Suprapubic skin (tissue), 4 donors: Measurements from ENCODE around the gene TMEM245. TPM values are rescaled to one million over a fixed set of nuclear protein-coding genes. Genes with fewer than 3 reads are reported as not detected.
"Not testable (repeated sequence)": the region's sequence is repeated elsewhere in the genome, so short reads cannot be mapped to it uniquely, and the experiment has no call there.

ENCODE experiments used
- DNase-seq, 2 donors: peaks; one replicate each; pipeline ENCODE4 v3.0.0-alpha.2; 2019; ENCODE audit warnings: low spot score in 2 of 2
- H3K27ac ChIP-seq: fragments of 200-600 bp; sonication (generic); one replicate; pipeline ENCODE4 v1.5.1; 2019
- H3K27me3 ChIP-seq: fragments of 200-600 bp; sonication (generic); one replicate; pipeline ENCODE4 v1.5.1; 2019
- H3K36me3 ChIP-seq: fragments of 200-600 bp; sonication (generic); one replicate; pipeline ENCODE4 v1.5.1; 2019
- H3K4me1 ChIP-seq: fragments of 200-600 bp; sonication (generic); one replicate; pipeline ENCODE4 v1.5.1; 2019
- H3K4me3 ChIP-seq: fragments of 200-600 bp; sonication (generic); one replicate; pipeline ENCODE4 v1.5.1; 2019; ENCODE audit warnings: mild to moderate bottlenecking
- H3K9me3 ChIP-seq: fragments of 200-600 bp; sonication (generic); one replicate; pipeline ENCODE4 v1.5.1; 2019
- EP300 ChIP-seq: sonication (generic); formaldehyde crosslinking; IDR thresholded peaks from one replicate; pipeline ENCODE4 v1.6.1; 2017; ENCODE audit warnings: antibody characterized with exemption
- POLR2A ChIP-seq, 2 donors: fragments of 450-650 bp; IDR thresholded peaks; one replicate each; pipeline ENCODE4 v1.6.1; 2017; ENCODE audit warnings: antibody characterized with exemption in 2 of 2, mild to moderate bottlenecking in 2 of 2, moderate library complexity in 2 of 2
- POLR2AphosphoS5 ChIP-seq, 3 donors: sonication (generic); formaldehyde crosslinking; IDR thresholded peaks; one replicate each; pipeline ENCODE4 v1.6.1; 2017; ENCODE audit warnings: antibody characterized with exemption in 3 of 3
- WGBS: methylation state at CpG from one replicate; pipeline ENCODE4 v1.1.5; 2018; 5-methylcytosine and 5-hydroxymethylcytosine counted together
- total RNA-seq, 4 donors: library from RNA; depleted of rRNA; stranded (reverse); fragments of >200 nt; gene quantifications; one replicate each; pipeline ENCODE4 v1.1.0, GENCODE V29; 2016
- TF ChIP-seq, protein P1 (sequence below), 2 donors: fragments of 200-600 bp in 1 of 2; fragments of 450-650 bp in 1 of 2; sonication (generic) in 1 of 2; IDR thresholded peaks; one replicate each; pipeline ENCODE4 v1.5.1; 2016 to 2019; ENCODE audit warnings: antibody characterized with exemption in 2 of 2, mild to moderate bottlenecking in 1 of 2, moderate library complexity in 1 of 2

Gene TMEM245
- total RNA-seq, 4 donors from 2014 or later, result 38.6 to 58.9 (median 54.3) TPM

DNA sequence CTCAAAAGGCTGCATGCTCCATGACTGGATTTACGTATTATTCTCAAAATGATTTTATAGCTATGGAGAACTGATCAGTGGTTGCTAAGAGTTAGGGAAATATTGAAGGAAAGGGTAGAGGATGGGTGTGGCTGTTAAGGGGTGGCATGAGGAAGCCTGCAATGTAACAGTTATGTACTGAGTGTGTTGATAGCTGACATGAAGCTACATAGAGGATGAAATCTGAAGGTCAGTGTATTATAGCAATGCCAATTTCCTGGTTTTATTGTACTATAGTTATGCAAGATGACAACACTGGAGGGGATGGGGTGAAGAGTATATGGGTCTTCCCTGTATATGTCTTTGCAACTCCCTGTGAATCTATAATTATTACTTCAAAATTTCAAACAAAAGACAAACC, 51.0 kb downstream of the TMEM245 start:
- H3K9me3 ChIP-seq, result no peaks in the 10 kb centered on the region
- no peak for DNase-seq
- H3K27ac ChIP-seq, result no peak overlapping the region
- H3K4me3 ChIP-seq, result no peak overlapping the region
- H3K27me3 ChIP-seq, result no peaks in the 10 kb centered on the region
- no peaks in the 10 kb centered on the region for H3K4me1 ChIP-seq
- peaks cover 87% of the 10 kb centered on the region for H3K36me3 ChIP-seq
- 94% methylated on average over 1 of the region's 1 CpG for WGBS
- TF ChIP-seq POLR2A (IDR thresholded peaks at IDR 0.05) (no peak), EP300 (no peak), POLR2AphosphoS5 (IDR thresholded peaks at IDR 0.05) (no peak)
- TF ChIP-seq, protein P1, sequence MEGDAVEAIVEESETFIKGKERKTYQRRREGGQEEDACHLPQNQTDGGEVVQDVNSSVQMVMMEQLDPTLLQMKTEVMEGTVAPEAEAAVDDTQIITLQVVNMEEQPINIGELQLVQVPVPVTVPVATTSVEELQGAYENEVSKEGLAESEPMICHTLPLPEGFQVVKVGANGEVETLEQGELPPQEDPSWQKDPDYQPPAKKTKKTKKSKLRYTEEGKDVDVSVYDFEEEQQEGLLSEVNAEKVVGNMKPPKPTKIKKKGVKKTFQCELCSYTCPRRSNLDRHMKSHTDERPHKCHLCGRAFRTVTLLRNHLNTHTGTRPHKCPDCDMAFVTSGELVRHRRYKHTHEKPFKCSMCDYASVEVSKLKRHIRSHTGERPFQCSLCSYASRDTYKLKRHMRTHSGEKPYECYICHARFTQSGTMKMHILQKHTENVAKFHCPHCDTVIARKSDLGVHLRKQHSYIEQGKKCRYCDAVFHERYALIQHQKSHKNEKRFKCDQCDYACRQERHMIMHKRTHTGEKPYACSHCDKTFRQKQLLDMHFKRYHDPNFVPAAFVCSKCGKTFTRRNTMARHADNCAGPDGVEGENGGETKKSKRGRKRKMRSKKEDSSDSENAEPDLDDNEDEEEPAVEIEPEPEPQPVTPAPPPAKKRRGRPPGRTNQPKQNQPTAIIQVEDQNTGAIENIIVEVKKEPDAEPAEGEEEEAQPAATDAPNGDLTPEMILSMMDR (IDR thresholded peaks at IDR 0.05), result no peak

DNA sequence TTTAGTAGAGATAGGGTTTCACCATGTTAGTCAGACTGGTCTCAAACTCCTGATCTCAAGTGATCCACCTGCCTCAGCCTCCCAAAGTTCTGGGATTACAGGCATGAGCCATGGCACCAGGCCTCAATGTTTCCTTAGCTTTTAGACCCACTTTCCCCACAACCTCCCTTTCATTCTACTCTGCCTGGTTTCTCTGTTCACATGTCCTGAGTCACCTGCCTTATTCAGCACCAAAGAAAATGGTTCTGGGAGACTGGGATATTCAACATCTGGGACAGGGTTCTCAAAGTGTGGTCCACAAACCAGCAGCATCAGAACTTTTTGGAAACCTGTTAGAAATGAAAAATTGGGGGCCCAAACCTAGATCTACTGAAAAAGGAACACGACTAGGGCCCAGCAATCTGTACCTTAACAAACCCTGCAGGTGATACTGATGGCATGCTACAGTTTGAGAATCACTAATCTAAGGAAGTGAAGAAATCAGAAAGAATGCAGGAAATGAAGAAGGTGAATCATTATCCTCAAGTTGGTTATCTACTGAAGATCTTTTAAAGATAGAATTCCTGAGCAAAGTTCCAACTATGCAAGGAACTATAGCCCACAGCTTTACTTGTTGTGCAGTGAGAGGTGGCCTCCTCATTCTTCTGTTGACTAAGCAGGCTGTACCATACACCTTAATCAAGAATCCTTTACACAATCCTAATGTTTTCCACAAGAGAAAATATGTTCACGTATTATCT, 54.6 kb downstream of the TMEM245 start:
- Histone ChIP-seq H3K27ac (no peak overlapping the region), H3K4me1 (no peaks in the 10 kb centered on the region), H3K4me3 (no peak overlapping the region), H3K9me3 (no peaks in the 10 kb centered on the region), H3K36me3 (peaks cover 81% of the 10 kb centered on the region), H3K27me3 (no peaks in the 10 kb centered on the region)
- 72% methylated on average over 2 of the region's 2 CpGs for WGBS
- no peak for TF ChIP-seq POLR2A (IDR thresholded peaks at IDR 0.05)
- TF ChIP-seq EP300, result no peak
- TF ChIP-seq, protein P1 (IDR thresholded peaks at IDR 0.05), result no peak
- no peak for TF ChIP-seq POLR2AphosphoS5 (IDR thresholded peaks at IDR 0.05)
- no peak for DNase-seq

DNA sequence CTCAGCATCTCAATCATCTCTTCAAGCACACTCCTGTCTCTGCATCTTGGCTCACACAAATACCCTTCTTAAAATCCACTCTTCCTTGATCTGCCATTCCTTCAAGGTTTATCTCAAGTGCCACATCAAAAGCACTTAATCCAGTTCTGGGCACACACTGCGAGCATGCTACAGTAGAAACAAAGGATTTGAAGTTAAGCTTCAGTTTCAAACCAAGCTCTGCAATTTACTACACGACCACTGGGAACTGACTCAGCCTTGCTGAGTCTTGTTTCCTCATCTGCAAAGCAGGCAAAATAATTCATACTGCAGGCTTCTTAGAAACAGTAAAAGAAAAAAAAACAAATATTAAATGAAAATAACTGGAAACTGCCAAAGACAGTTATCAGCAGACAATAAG, 56.0 kb downstream of the TMEM245 start:
- peaks cover 81% of the 10 kb centered on the region for H3K36me3 ChIP-seq
- no peaks in the 10 kb centered on the region for H3K27me3 ChIP-seq
- H3K9me3 ChIP-seq, result no peaks in the 10 kb centered on the region
- DNase-seq, result no peak
- WGBS, result 80% methylated on average over 2 of the region's 2 CpGs
- no peak overlapping the region for H3K27ac ChIP-seq
- TF ChIP-seq EP300 (no peak), POLR2A (IDR thresholded peaks at IDR 0.05) (no peak), POLR2AphosphoS5 (IDR thresholded peaks at IDR 0.05) (no peak)
- TF ChIP-seq, protein P1 (IDR thresholded peaks at IDR 0.05), result no peak
- no peaks in the 10 kb centered on the region for H3K4me1 ChIP-seq
- H3K4me3 ChIP-seq, result no peak overlapping the region

DNA sequence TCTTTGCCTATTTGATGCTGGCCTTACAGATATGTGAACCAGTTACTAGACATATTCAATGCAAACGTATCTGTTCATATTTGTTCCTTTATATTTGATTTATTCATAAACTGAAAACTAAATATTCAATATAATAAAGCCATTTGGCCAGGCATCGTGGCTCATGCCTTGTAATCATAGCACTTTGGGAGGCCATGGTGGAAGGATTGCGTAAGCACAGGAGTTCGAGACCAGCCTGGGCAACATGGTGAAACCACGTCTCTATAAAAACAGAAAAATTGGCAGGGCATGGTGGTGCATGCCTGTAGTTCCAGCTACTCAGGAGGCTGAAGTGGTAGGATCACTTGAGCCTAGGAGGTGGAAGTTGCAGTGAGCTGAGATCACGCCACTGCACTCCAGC, 57.2 kb downstream of the TMEM245 start:
- Histone ChIP-seq H3K27ac (no peak overlapping the region), H3K36me3 (peaks cover 76% of the 10 kb centered on the region), H3K4me3 (no peak overlapping the region), H3K27me3 (no peaks in the 10 kb centered on the region), H3K9me3 (no peaks in the 10 kb centered on the region), H3K4me1 (no peaks in the 10 kb centered on the region)
- 94% methylated on average over 6 of the region's 6 CpGs for WGBS
- TF ChIP-seq, protein P1 (IDR thresholded peaks at IDR 0.05), result no peak
- TF ChIP-seq POLR2A (IDR thresholded peaks at IDR 0.05), result no peak
- TF ChIP-seq POLR2AphosphoS5 (IDR thresholded peaks at IDR 0.05), result no peak
- TF ChIP-seq EP300, result no peak
- DNase-seq, result no peak

DNA sequence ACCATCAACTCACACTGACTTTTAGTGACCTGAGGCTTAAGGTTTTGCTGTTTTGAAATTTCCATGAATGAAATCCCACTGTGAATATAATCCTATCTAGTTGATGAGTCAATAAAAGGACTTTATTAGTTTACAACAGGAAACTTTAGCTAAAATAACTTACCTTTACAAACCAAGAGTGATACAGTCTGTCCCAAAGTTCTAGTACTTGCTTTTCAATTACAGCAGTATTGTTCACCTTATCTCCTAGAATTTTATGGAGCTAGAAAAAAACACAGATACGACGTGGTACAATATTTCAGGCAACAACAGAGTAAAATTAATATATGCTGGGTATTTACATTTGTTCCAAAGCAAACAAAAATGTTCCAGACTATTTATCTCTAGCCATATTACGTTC, 59.6 kb downstream of the TMEM245 start:
- Histone ChIP-seq H3K9me3 (no peaks in the 10 kb centered on the region), H3K4me3 (no peak overlapping the region), H3K4me1 (no peaks in the 10 kb centered on the region), H3K27me3 (no peaks in the 10 kb centered on the region), H3K36me3 (peaks cover 77% of the 10 kb centered on the region), H3K27ac (no peak overlapping the region)
- no peak for TF ChIP-seq POLR2A (IDR thresholded peaks at IDR 0.05)
- TF ChIP-seq, protein P1 (IDR thresholded peaks at IDR 0.05), result no peak
- DNase-seq, result no peak
- 80% methylated on average over 3 of the region's 3 CpGs for WGBS

DNA sequence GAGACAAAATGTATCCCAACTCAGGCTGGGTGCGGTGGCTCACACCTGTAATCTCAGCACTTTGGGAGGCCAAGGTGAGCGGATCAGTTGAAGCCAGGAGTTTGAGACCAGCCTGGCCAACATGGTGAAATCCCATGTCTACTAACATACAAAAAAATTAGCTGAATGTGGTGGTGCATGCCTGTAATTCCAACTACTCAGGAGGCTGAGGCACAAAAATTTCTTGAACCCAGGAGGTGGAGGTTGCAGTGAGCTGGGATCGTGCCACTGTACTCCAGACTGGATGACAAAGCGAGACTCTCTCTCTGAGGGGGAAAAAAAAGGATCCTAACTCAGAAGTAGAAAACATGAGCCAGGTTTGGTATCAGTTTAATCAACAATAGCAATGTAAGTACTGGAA, 66.6 kb downstream of the TMEM245 start:
- H3K4me1 ChIP-seq, H3K9me3 ChIP-seq, H3K27me3 ChIP-seq, DNase-seq, H3K27ac ChIP-seq, H3K4me3 ChIP-seq: not testable (repeated sequence)
- peaks cover 84% of the 10 kb centered on the region for H3K36me3 ChIP-seq
- 94% methylated on average over 4 of the region's 4 CpGs for WGBS
